ENCODE data around the gene RNU6-1.

DNA sequence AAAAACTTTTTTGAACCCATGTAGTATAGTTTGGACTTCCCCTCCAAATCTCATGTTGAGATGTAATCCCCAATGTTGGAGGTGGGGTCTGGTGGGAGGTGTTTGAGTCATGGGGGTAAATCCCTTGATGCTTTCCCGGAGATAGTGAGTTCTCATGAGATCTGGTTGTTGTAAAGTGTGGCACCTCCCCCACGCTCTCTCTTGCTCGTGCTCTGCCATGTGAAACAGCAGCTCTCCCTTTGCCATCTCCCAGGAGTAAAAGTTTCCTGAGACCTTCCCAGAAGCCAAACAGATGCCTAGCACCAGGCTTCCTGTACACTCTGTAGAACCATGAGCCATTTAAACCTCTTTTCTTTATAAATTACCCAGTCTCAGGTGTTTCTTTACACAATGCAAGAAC is 16.0 kb upstream of the RNU6-1 start:
- TF ChIP-seq, protein P1, sequence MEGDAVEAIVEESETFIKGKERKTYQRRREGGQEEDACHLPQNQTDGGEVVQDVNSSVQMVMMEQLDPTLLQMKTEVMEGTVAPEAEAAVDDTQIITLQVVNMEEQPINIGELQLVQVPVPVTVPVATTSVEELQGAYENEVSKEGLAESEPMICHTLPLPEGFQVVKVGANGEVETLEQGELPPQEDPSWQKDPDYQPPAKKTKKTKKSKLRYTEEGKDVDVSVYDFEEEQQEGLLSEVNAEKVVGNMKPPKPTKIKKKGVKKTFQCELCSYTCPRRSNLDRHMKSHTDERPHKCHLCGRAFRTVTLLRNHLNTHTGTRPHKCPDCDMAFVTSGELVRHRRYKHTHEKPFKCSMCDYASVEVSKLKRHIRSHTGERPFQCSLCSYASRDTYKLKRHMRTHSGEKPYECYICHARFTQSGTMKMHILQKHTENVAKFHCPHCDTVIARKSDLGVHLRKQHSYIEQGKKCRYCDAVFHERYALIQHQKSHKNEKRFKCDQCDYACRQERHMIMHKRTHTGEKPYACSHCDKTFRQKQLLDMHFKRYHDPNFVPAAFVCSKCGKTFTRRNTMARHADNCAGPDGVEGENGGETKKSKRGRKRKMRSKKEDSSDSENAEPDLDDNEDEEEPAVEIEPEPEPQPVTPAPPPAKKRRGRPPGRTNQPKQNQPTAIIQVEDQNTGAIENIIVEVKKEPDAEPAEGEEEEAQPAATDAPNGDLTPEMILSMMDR (IDR thresholded peaks at IDR 0.05), result no peak
- TF ChIP-seq POLR2AphosphoS5 (IDR thresholded peaks at IDR 0.05), result no peak
- TF ChIP-seq POLR2A (IDR thresholded peaks at IDR 0.05), result no peak

Measured in suprapubic skin (tissue), 4 donors.